Measurements from ENCODE around the gene TREM1.
"Not testable (repeated sequence)": the region's sequence is repeated elsewhere in the genome, so short reads cannot be mapped to it uniquely, and the experiment has no call there.

The TREM1 gene

DNA sequence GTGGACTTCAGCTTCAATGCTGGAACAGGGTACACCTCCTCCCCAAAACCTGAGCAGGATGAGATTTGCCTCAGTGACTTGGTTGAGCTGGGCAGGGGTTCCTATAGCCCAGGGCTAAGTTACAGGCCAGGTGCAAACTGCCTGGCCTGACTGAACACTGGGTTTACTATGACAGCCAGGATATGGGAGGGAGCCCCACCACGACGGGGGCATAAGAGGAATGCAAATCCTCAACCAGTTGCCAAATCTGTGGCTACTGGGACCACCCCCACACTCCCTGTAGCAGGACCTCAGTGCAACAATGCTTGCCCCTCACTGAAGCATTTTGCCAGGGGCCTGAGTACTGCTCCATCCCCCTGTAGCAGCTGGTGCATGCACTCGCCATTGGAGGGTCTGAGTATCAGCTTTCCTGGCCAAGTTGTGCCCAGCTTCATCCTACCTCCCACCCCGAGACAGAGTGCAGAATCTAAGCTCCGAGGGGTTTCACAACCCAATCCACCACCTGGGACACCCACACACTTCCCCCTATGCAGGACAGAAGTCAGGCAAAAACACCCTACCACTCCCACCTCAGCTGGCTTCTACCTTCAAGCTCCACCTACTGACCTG lies 30.7 kb downstream of the TREM1 start:
- Mint-ChIP-seq H3K27me3 (no peaks in the 10 kb centered on the region), H3K4me1 (peaks cover 7% of the 10 kb centered on the region), H3K27ac (no peak overlapping the region), H3K4me3 (no peak overlapping the region), H3K36me3 (peaks cover 3% of the 10 kb centered on the region), H3K9me3 (no peaks in the 10 kb centered on the region)

DNA sequence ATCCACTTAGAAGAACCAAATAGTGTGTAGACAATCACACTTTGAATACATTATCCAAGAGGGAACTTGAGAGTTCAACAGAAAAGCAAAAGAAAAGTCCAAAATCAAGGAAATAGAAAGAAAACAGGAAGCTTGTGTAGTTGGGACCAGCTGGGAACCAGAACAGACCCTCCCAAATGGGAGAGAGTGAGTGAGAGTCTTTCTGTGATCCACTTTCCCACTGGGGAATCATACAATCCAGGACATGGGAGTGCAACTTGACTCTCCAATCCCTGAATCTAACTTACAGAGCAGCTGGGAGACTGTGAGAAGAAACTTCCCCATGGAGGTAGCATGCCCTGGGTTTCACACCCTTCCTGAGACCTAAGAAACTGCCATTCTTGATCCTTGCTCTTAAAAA lies 31.4 kb downstream of the TREM1 start:
- peaks cover 7% of the 10 kb centered on the region for H3K4me1 Mint-ChIP-seq
- H3K9me3 Mint-ChIP-seq, result no peaks in the 10 kb centered on the region
- H3K27ac Mint-ChIP-seq, result no peak overlapping the region
- peaks cover 2% of the 10 kb centered on the region for H3K36me3 Mint-ChIP-seq
- H3K27me3 Mint-ChIP-seq, result no peaks in the 10 kb centered on the region
- H3K4me3 Mint-ChIP-seq, result no peak overlapping the region

DNA sequence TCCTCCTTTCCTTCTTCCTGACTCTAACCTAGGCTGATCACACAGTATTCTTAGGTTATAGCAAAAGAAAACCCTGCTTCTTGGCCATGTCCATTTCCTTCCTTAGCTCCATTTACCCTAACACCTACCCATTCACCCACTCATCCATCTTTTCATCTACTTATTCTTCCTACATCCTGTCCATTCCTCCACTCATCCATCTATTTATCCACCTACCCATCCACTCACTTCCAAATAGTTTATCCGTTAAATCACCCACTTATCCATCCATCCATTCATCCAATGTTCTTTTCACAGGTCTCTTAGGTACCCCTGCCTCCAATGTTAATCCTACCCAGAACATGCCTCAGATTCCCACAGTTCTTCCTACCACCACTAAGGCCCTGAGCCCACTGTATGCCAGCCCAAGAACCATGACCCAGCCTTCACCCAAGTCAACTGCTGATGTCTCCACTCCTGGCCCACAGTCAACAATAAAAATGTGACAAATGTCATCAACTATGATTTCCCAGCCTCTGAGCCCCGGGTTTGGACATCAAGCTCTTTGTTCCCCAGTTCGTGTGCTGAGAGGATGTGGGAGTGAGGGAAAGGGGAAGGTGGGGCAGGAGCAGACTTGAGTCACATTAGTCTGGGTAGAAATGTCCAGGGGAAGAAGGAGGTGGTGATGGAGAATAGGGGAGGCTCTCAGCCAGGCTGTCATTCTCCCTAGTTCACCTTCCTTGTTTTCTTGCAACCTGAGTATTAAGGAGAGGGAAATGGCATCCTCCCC lies 33.9 kb downstream of the TREM1 start:
- no peaks in the 10 kb centered on the region for H3K9me3 Mint-ChIP-seq
- H3K4me3 Mint-ChIP-seq, result no peak overlapping the region
- H3K27ac Mint-ChIP-seq, result peak overlapping the region; percentile 1
- H3K36me3 Mint-ChIP-seq, result no peaks in the 10 kb centered on the region
- H3K27me3 Mint-ChIP-seq, result no peaks in the 10 kb centered on the region
- H3K4me1 Mint-ChIP-seq, result peaks cover 17% of the 10 kb centered on the region

DNA sequence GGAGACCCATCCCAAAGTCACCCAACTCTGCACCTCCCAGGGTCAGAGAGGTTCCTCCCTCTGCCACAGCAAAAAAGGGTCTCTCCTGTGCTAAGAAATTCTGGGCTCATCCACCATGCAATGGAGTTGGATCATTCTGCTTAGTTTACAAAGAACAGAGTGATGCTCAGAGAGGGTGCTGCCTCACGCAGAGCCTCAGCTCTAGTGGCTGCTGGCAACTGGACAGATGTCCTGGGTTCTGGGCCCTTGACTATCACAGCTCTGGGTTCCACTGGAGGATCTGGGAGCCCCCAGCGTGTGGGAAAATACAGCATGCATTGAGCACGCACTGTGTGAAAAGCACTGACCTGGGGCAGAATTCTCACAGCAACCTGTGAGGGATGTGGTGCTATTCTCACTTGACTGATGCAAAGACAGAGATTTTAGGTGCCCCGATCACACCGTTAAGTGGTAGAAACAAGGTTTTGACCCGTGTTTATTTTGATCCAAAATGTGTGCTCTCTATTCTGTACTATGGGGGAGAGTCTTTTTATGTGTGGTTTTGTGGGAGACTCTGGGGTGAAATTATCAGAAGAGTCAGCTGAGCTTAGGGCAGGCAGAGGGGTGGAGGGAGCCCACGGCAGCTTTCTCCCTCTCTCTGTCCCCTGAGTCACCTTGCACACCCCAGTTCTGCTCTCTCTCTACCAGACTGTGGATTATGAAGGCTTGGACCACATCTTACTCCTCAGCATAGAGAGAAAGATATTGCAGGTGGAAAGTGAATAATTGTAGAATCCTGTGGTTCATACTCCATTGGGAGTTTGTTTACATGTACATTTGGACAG lies 38.4 kb downstream of the TREM1 start:
- Mint-ChIP-seq H3K27me3 (no peaks in the 10 kb centered on the region), H3K9me3 (no peaks in the 10 kb centered on the region), H3K4me1 (peaks cover 17% of the 10 kb centered on the region), H3K36me3 (no peaks in the 10 kb centered on the region), H3K4me3 (no peak overlapping the region), H3K27ac (peak overlapping the region; percentile 52)

DNA sequence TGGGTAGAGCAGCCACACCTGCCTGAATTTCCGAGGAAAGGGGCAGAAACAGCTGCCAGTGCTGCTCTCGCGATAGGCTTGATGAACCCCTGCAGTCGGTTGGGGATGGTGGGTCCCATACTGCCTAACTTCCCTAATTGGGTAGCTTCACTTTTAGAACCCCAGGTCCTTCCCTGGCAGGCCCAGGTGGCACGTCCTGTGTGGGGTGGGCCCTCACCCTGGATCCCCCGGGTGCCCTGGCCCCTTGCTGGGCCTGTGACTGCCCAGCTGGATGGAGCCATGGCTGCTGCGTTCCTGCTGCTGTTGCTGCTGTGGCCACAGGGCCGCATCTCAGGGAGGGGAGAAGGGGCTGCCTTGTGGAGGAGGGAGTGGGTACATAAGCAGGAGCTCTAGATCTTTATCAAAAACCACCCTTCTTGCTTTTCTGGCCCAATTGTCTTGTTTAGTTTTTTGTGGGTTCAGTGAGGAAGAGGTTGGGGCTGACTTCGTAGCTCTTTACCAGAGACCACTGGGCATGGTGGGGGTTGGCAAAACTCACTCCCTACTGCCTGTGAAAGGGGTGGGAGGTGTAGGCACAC lies 39.1 kb downstream of the TREM1 start:
- H3K36me3 Mint-ChIP-seq, result no peaks in the 10 kb centered on the region
- peaks cover 17% of the 10 kb centered on the region for H3K4me1 Mint-ChIP-seq
- H3K27ac Mint-ChIP-seq, result no peak overlapping the region
- H3K9me3 Mint-ChIP-seq, result no peaks in the 10 kb centered on the region
- no peak overlapping the region for H3K4me3 Mint-ChIP-seq
- no peaks in the 10 kb centered on the region for H3K27me3 Mint-ChIP-seq

DNA sequence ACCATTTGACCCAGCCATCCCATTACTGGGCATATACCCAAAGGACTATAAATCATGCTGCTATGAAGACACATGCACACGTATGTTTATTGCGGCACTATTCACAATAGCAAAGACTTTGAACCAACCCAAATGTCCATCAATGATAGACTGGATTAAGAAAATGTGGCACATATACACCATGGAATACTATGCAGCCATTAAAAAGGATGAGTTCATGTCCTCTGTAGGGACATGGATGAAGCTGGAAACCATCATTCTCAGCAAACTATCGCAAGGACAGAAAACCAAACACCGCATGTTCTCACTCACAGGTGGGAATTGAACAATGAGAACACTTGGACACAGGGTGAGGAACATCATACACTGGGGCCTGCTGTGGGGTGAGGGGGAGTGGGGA lies 40.0 kb downstream of the TREM1 start:
- H3K27ac Mint-ChIP-seq, H3K9me3 Mint-ChIP-seq, H3K27me3 Mint-ChIP-seq, H3K36me3 Mint-ChIP-seq, H3K4me3 Mint-ChIP-seq: not testable (repeated sequence)
- H3K4me1 Mint-ChIP-seq, result peaks cover 17% of the 10 kb centered on the region

DNA sequence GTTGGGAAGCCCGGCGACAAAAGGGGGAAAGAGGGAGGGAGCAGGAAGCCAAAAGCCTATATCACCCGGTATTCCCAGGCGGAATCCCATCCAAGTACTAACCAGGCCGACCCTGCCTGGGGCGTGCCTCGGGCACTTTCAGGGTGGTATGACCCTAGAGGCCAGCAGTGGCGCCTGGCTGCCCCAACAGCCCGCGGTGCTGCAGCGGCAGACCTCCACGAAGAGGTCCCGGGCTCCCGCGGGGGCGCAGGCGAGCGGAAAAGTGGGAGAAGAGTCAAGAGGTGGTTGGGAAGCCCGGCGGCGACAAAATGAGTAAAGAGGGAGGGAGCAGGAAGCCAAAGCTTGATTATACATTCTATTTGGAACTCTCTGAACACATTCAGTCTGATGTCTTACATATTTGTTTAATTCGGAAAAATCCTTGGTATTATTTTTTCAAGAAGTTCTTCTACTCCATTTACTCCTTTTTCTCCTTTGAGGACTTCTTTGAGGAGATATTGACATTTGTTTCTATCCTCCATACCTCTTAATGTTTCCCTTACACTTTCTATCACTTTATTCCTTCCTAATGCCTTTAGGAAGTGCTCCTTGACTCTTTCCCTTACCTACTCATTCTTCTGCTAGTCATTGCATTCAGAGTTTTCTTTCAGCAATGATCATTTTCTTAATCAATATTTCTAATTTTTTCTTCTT lies 46.9 kb downstream of the TREM1 start:
- H3K36me3 Mint-ChIP-seq, result no peaks in the 10 kb centered on the region
- peaks cover 7% of the 10 kb centered on the region for H3K27me3 Mint-ChIP-seq
- peaks cover 11% of the 10 kb centered on the region for H3K4me1 Mint-ChIP-seq
- no peaks in the 10 kb centered on the region for H3K9me3 Mint-ChIP-seq
- no peak overlapping the region for H3K27ac Mint-ChIP-seq
- no peak overlapping the region for H3K4me3 Mint-ChIP-seq

DNA sequence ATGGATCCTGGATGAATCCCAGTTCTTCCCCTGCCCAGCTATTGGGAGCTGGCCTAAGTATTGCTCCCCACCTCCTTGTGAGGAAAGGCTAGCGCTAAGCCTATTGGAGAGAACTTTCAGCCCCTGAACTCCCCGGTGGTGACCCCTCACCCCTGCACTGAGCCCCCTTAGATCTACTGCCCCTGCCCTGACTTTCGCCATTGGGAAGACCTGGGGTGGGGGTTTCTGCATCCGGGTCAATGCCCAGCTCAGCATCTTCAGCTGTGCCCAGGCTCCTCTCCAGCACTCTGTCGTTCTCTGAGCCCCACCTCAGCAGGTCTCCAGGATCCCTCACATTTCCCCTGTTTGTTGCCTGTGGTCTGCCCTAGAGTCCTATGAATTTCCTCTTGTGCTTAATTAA lies 49.4 kb downstream of the TREM1 start:
- Mint-ChIP-seq H3K27me3 (peaks cover 7% of the 10 kb centered on the region), H3K27ac (no peak overlapping the region), H3K36me3 (no peaks in the 10 kb centered on the region), H3K9me3 (no peaks in the 10 kb centered on the region), H3K4me3 (no peak overlapping the region), H3K4me1 (peaks cover 13% of the 10 kb centered on the region)

DNA sequence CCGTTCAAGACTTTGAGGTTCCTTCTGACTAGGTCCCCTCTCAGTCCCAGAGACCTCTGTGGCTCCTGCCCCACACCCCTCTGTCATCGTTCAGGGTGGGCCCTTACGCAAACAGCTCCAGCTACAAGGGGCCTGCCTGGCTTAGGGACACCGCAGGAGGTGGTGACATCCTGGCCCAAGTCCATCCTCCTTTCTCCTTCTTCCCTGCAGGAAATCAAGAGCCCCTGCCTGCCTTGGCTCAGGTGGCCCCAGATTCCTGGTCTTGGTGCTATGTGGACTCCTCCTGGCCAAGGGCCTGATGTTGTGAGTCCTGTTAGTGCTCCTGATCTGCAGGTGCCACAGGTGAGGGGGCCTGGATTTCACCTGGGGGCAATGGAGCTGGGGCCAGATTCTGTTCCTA lies 50.2 kb downstream of the TREM1 start:
- Mint-ChIP-seq H3K27me3 (peaks cover 7% of the 10 kb centered on the region), H3K27ac (no peak overlapping the region), H3K4me1 (peaks cover 13% of the 10 kb centered on the region), H3K36me3 (no peaks in the 10 kb centered on the region), H3K9me3 (no peaks in the 10 kb centered on the region), H3K4me3 (no peak overlapping the region)

DNA sequence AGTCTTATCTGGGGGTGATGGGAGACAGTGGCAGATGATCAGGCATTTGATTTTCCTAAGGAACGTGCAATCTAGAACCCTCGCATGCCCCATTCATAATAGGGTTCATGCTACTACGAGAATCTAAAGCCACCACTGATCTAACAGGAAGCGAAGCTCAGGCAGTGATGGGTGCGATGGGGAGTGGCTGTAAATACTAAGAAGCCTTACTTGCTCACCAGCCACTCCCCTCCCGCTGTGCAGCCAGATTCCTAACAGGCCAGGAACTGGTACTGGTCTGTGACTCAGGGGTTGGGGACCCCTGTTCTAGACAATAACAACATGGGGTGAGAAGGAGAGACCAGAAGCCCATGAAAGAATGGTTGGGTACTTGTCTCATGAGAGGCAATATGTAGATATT lies 53.8 kb downstream of the TREM1 start:
- Mint-ChIP-seq H3K27ac (no peak overlapping the region), H3K4me1 (peaks cover 17% of the 10 kb centered on the region), H3K27me3 (peaks cover 2% of the 10 kb centered on the region)

DNA sequence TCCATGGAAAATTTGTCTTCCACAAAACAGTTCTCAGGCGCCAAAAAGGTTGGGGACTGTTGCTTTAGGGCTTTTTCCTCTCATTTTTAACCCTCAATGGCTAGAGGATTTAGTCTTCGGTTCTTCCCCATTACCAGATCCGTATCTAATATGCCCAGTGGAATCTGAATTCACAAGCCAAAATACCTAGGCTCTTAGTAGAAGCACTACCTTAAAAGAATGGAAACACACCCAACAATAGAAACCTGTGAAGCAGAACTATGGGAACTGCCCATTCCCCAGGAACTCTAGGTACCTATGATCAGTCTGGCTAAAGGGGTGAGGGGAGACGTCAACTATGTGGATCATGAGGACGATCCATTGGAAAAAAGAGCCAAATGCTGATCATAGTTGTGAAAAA lies 55.2 kb downstream of the TREM1 start:
- H3K36me3 Mint-ChIP-seq, result no peaks in the 10 kb centered on the region
- no peaks in the 10 kb centered on the region for H3K9me3 Mint-ChIP-seq
- no peak overlapping the region for H3K4me3 Mint-ChIP-seq
- no peak overlapping the region for H3K27ac Mint-ChIP-seq
- no peaks in the 10 kb centered on the region for H3K27me3 Mint-ChIP-seq
- H3K4me1 Mint-ChIP-seq, result peaks cover 13% of the 10 kb centered on the region

More for the DNA sequence above, 53.8 kb downstream of the TREM1 start:
- no peaks in the 10 kb centered on the region for H3K36me3 Mint-ChIP-seq
- H3K4me3 Mint-ChIP-seq, result no peak overlapping the region
- no peaks in the 10 kb centered on the region for H3K9me3 Mint-ChIP-seq

DNA sequence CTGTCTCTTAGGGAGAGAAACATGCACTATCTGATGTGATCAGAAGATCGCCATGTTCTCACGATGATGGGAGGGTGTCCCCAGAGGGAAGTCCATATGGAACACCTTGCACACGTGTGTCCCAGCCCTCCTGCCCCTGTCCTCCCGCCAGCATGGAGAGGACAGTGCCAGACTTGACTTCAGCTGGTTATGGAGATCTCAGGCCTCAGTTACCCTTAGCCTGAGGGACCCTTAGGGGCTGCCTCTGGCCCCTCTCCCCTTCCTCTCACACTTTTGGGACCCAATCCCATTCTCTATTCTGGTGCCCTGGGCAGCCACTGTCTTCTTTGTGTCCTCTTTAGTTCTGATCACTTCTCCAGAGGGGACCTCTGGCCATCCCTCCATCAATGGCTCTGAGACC lies 56.8 kb downstream of the TREM1 start:
- Mint-ChIP-seq H3K27ac (no peak overlapping the region), H3K4me1 (peaks cover 8% of the 10 kb centered on the region), H3K9me3 (no peaks in the 10 kb centered on the region), H3K4me3 (no peak overlapping the region), H3K36me3 (no peaks in the 10 kb centered on the region), H3K27me3 (no peaks in the 10 kb centered on the region)

DNA sequence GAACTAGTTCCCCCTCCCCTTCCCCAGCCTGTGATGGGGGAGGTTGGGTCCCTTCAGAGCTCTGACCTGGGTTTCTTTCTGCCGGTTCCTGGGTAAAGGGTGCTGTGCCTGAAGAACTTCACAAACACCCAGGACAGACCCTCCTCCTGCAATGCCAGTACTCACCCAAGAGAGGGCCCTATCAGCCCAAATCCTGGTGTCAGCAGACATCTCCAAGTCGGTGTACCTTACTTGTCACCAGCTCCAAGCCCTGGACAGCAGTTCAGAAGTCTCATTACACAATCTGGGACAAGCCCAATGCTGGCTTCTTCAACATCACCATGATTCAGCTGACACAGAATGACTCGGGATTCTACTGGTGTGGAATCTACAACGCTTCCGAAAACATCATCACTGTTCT lies 57.9 kb downstream of the TREM1 start:
- Mint-ChIP-seq H3K9me3 (no peaks in the 10 kb centered on the region), H3K4me3 (no peak overlapping the region), H3K4me1 (peaks cover 10% of the 10 kb centered on the region), H3K27me3 (no peaks in the 10 kb centered on the region), H3K36me3 (no peaks in the 10 kb centered on the region), H3K27ac (no peak overlapping the region)

DNA sequence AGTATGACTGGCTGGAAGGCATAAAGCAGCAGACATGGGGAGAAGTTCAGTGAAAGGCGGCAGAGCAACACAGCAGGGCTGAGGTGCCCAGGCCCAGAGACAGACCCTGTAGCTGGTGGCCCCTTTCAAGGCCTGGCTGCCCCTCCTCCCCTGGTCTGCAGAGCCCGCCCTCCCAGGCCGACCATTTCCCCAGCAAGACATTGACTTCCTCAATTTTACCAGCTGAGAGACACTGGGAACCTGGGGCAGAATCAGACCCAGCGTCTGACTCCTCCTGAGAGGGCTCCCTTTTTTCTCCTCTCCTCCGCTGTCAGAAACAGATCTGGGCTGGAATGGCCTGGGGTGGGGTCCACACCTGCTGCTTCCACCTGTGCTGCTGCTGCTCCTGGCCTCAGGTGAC lies 58.4 kb downstream of the TREM1 start, which contains the start of gene TREML4:
TSS of gene TREML4 (plus strand) at position 254 of the 400 bp plus-strand sequence. CDS start at position 333, 79 bp downstream.
- Mint-ChIP-seq H3K36me3 (no peaks in the 10 kb centered on the region), H3K4me1 (peaks cover 10% of the 10 kb centered on the region), H3K27me3 (no peaks in the 10 kb centered on the region), H3K27ac (no peak within 1 kb of the TSS), H3K9me3 (no peaks in the 10 kb centered on the region), H3K4me3 (no peak within 1 kb of the TSS)

DNA sequence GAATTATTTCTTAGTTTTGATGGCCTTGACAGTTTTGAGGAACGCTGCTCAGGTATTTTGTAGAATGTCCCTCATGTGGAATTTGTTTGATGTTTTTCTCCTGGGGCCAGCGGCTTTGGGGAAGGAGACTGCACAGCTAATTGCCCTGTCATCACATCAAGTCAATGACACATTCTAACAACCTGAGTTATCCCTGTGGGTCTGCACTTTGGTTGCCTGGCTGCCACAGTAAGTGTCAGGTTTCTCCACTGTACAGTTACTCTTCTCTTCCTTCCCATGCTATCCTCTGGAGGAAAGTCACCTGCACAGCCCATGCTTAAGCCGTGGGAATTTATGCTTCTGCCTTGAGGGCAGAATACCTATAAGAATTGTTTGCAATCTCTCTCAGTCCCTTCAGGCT lies 59.7 kb downstream of the TREM1 start:
- no peak overlapping the region for H3K27ac Mint-ChIP-seq
- H3K4me3 Mint-ChIP-seq, result no peak overlapping the region
- no peaks in the 10 kb centered on the region for H3K27me3 Mint-ChIP-seq
- no peaks in the 10 kb centered on the region for H3K36me3 Mint-ChIP-seq
- H3K4me1 Mint-ChIP-seq, result peaks cover 16% of the 10 kb centered on the region
- no peaks in the 10 kb centered on the region for H3K9me3 Mint-ChIP-seq
